H1 (cell line): ENCODE results near the gene MMP20. TPM values are rescaled to one million over a fixed set of nuclear protein-coding genes. Genes with fewer than 3 reads are reported as not detected.

Source experiments
- CTCF ChIA-PET: fragments of 300-600 bp; sonication (Branson Sonifier 250); formaldehyde crosslinking; loops from one replicate; lab custom pipeline; 2021; ENCODE audit not compliant: partially characterized antibody; lab: Charles Lee
- POLR2A ChIA-PET: fragments of 300-600 bp; sonication (Branson Sonifier 250); formaldehyde crosslinking; loops from one replicate; lab custom pipeline; 2021; ENCODE audit warnings: inconsistent platforms; ENCODE audit not compliant: partially characterized antibody; lab: Charles Lee
- DNase-seq, 2 experiments: peaks; one replicate each; pipeline versions ENCODE4 v3.0.0 to v3.0.0-alpha.2; 2010 to 2022; ENCODE audit warnings: low spot score in 2 of 2, low read depth in 1 of 2, mixed read lengths in 1 of 2
- FAIRE-seq: peaks from 2 replicates; lab custom pipeline; 2011; peaks lifted over from hg19 to GRCh38; lab: Jason Lieb, UNC
- H2AFZ ChIP-seq: 2 replicates; pipeline ENCODE4 v1.8.1; 2012; ENCODE audit warnings: low read length, inconsistent platforms
- H2AK5ac ChIP-seq: 2 replicates; pipeline ENCODE4 v1.6.1; 2013; ENCODE audit warnings: low read depth, low read length
- H2BK120ac ChIP-seq: replicated peaks from 2 replicates; pipeline ENCODE3; 2013; ENCODE audit warnings: low read depth, low read length, inconsistent platforms
- H2BK12ac ChIP-seq: 2 replicates; pipeline ENCODE4 v1.6.1; 2013; ENCODE audit warnings: low read depth, low read length
- H2BK15ac ChIP-seq: 2 replicates; pipeline ENCODE4 v1.6.1; 2013; ENCODE audit warnings: low read length
- H2BK20ac ChIP-seq: 2 replicates; pipeline ENCODE4 v1.6.1; 2013; ENCODE audit warnings: low read length
- H2BK5ac ChIP-seq: 2 replicates; pipeline ENCODE4 v1.6.1; 2013; ENCODE audit warnings: low read depth, low read length
- H3K14ac ChIP-seq: 2 replicates; pipeline ENCODE4 v1.6.1; 2013; ENCODE audit warnings: inconsistent platforms; ENCODE audit not compliant: insufficient read length
- H3K18ac ChIP-seq: 2 replicates; pipeline ENCODE4 v1.6.1; 2013; ENCODE audit warnings: low read length; ENCODE audit errors: extremely low read depth
- H3K23ac ChIP-seq: 2 replicates; pipeline ENCODE4 v1.6.1; 2013; ENCODE audit warnings: inconsistent platforms; ENCODE audit not compliant: insufficient read length
- H3K23me2 ChIP-seq: 2 replicates; pipeline ENCODE4 v1.6.1; 2013; ENCODE audit warnings: low read depth, low read length
- H3K27ac ChIP-seq: 2 replicates; pipeline ENCODE4 v1.6.1; 2011; ENCODE audit warnings: low read depth, low read length, inconsistent platforms
- H3K27me3 ChIP-seq, 4 experiments: replicated peaks in 1 of 4; 1 replicate in 1 of 4; 2 replicates in 3 of 4; pipeline versions ENCODE4 v1.6.1 to v1.8.1; 2011 to 2013; ENCODE audit warnings: low read length in 3 of 4, mild to moderate bottlenecking in 3 of 4, inconsistent platforms in 2 of 4, mixed read lengths in 2 of 4, moderate library complexity in 1 of 4; ENCODE audit not compliant: control insufficient read depth in 3 of 4, insufficient read depth in 3 of 4; ENCODE audit errors: extremely low read depth in 1 of 4
- H3K36me3 ChIP-seq, 4 experiments: 2 replicates each; pipeline versions ENCODE4 v1.6.1 to v1.8.1; 2011 to 2013; ENCODE audit warnings: mild to moderate bottlenecking in 4 of 4, low read length in 3 of 4, moderate library complexity in 2 of 4, control low read depth in 1 of 4, inconsistent platforms in 1 of 4; ENCODE audit not compliant: insufficient read depth in 4 of 4, control insufficient read depth in 2 of 4
- H3K4ac ChIP-seq: replicated peaks from 2 replicates; pipeline ENCODE3; 2013; ENCODE audit warnings: low read length, low read depth, mixed read lengths, inconsistent platforms; ENCODE audit not compliant: insufficient read length
- H3K4me1 ChIP-seq, 4 experiments: replicated peaks in 1 of 4; 1 replicate in 1 of 4; 2 replicates in 3 of 4; pipeline versions ENCODE4 v1.6.1 to v1.8.1; 2011 to 2013; ENCODE audit warnings: low read length in 3 of 4, inconsistent platforms in 2 of 4, mixed read lengths in 1 of 4; ENCODE audit not compliant: insufficient read depth in 4 of 4, control insufficient read depth in 3 of 4
- H3K4me2 ChIP-seq, 2 experiments: 2 replicates each; pipeline versions ENCODE4 v1.6.1 to v1.8.1; 2011 to 2013; ENCODE audit warnings: low read depth in 2 of 2, low read length in 2 of 2, control low read depth in 1 of 2, inconsistent platforms in 1 of 2, mild to moderate bottlenecking in 1 of 2; ENCODE audit not compliant: insufficient read depth in 1 of 2
- H3K4me3 ChIP-seq, 4 experiments: fragments of 200-600, 300-600 bp in 1 of 4; sonication (generic), shearing (Covaris generic), sonication (Bioruptor Twin) in 1 of 4; 2 replicates each; pipeline versions ENCODE4 v1.5.1 to v1.8.1; 2011 to 2016; ENCODE audit warnings: low read length in 4 of 4, low read depth in 3 of 4, control low read depth in 2 of 4, inconsistent platforms in 2 of 4, mild to moderate bottlenecking in 2 of 4, mixed read lengths in 1 of 4, moderate library complexity in 1 of 4; ENCODE audit not compliant: insufficient read depth in 2 of 4; ENCODE audit errors: extremely low read depth in 1 of 4
- H3K56ac ChIP-seq: replicated peaks from 2 replicates; pipeline ENCODE3; 2013; ENCODE audit warnings: low read depth, mild to moderate bottlenecking, mixed read lengths, low read length, inconsistent platforms; ENCODE audit not compliant: insufficient read length
- H3K79me1 ChIP-seq: 2 replicates; pipeline ENCODE4 v1.6.1; 2013; ENCODE audit warnings: low read depth, low read length, control low read depth
- H3K79me2 ChIP-seq, 2 experiments: 2 replicates each; pipeline versions ENCODE4 v1.6.1 to v1.8.1; 2012 to 2013; ENCODE audit warnings: low read length in 2 of 2, mild to moderate bottlenecking in 2 of 2, inconsistent platforms in 1 of 2; ENCODE audit not compliant: insufficient read depth in 2 of 2, control insufficient read depth in 1 of 2
- H3K9ac ChIP-seq, 4 experiments: replicated peaks in 1 of 4; 1 replicate in 1 of 4; 2 replicates in 3 of 4; pipeline versions ENCODE4 v1.6.1 to v1.8.1; 2011 to 2013; ENCODE audit warnings: low read depth in 3 of 4, low read length in 3 of 4, control low read depth in 2 of 4, mild to moderate bottlenecking in 2 of 4, moderate library complexity in 2 of 4, inconsistent platforms in 1 of 4; ENCODE audit errors: extremely low read depth in 1 of 4
- H3K9me3 ChIP-seq, 2 experiments: 2 replicates each; pipeline versions ENCODE4 v1.6.1 to v1.8.1; 2012 to 2013; ENCODE audit warnings: mild to moderate bottlenecking in 2 of 2, moderate library complexity in 2 of 2, control low read depth in 1 of 2, inconsistent platforms in 1 of 2, low read depth in 1 of 2, low read length in 1 of 2, mixed read lengths in 1 of 2; ENCODE audit not compliant: insufficient read depth in 2 of 2
- H4K20me1 ChIP-seq, 2 experiments: replicated peaks in 1 of 2; 2 replicates each; pipeline versions ENCODE3 to v1.8.1; 2011 to 2013; ENCODE audit warnings: inconsistent platforms in 2 of 2, low read length in 2 of 2, mild to moderate bottlenecking in 1 of 2; ENCODE audit not compliant: insufficient read depth in 2 of 2, control insufficient read depth in 1 of 2
- H4K5ac ChIP-seq: 2 replicates; pipeline ENCODE4 v1.6.1; 2013; ENCODE audit warnings: low read length, low read depth, mixed read lengths, inconsistent platforms; ENCODE audit not compliant: insufficient read length
- H4K8ac ChIP-seq: 2 replicates; pipeline ENCODE4 v1.8.0; 2013; ENCODE audit warnings: mild to moderate bottlenecking, moderate library complexity, low read length, inconsistent platforms; ENCODE audit not compliant: insufficient read depth; ENCODE audit errors: extremely low read depth
- H4K91ac ChIP-seq: replicated peaks from 2 replicates; pipeline ENCODE3; 2013; ENCODE audit warnings: low read length, mixed read lengths, inconsistent platforms; ENCODE audit not compliant: insufficient read length
- BRCA1 ChIP-seq: IDR thresholded peaks from 2 replicates; pipeline ENCODE4 v1.6.1; 2012; ENCODE audit warnings: low read depth, low read length, improper control_type of control experiment
- EGR1 ChIP-seq: IDR thresholded peaks from 2 replicates; pipeline ENCODE4 v1.6.1; 2011; ENCODE audit warnings: low read depth, low read length, borderline replicate concordance
- GABPA ChIP-seq: IDR thresholded peaks from 2 replicates; pipeline ENCODE4 v1.6.1; 2011; ENCODE audit warnings: mild to moderate bottlenecking, low read length, moderate library complexity, borderline replicate concordance; ENCODE audit not compliant: insufficient read depth
- GTF2F1 ChIP-seq: IDR thresholded peaks from 2 replicates; pipeline ENCODE4 v1.6.1; 2012; ENCODE audit warnings: low read depth, low read length, improper control_type of control experiment, borderline replicate concordance
- KDM1A ChIP-seq: fragments of 200-600, 300-600 bp; sonication (generic); IDR thresholded peaks from 2 replicates; pipeline ENCODE4 v1.7.1; 2016; ENCODE audit warnings: mild to moderate bottlenecking, low read length, borderline replicate concordance
- KDM4A ChIP-seq: IDR thresholded peaks from one replicate; pipeline ENCODE4 v1.7.1; 2012; ENCODE audit warnings: low read depth, mild to moderate bottlenecking, moderate library complexity, low read length, inconsistent platforms; ENCODE audit not compliant: severe bottlenecking
- NRF1 ChIP-seq: IDR thresholded peaks from 2 replicates; pipeline ENCODE4 v1.6.1; 2011; ENCODE audit warnings: mild to moderate bottlenecking, low read depth, low read length, improper control_type of control experiment
- PHF8 ChIP-seq: fragments of 200-600 bp; sonication (generic); conservative IDR thresholded peaks from 2 replicates; pipeline ENCODE4 v1.7.1; 2012; ENCODE audit warnings: low read depth, mild to moderate bottlenecking, inconsistent platforms, low read length, moderate library complexity
- RAD21 ChIP-seq, 2 experiments: IDR thresholded peaks in 1 of 2; conservative IDR thresholded peaks in 1 of 2; 2 replicates each; pipeline ENCODE4 v1.6.1; 2011; ENCODE audit warnings: low read depth in 2 of 2, low read length in 2 of 2, improper control_type of control experiment in 1 of 2, inconsistent platforms in 1 of 2, mild to moderate bottlenecking in 1 of 2, moderate library complexity in 1 of 2
- SP1 ChIP-seq: IDR thresholded peaks from 2 replicates; pipeline ENCODE4 v1.6.1; 2011; ENCODE audit warnings: low read depth, low read length
- SUZ12 ChIP-seq: fragments of 200-600 bp; sonication (generic); IDR thresholded peaks from 2 replicates; pipeline ENCODE4 v1.6.1; 2012; ENCODE audit warnings: mild to moderate bottlenecking, inconsistent platforms, low read length, moderate library complexity, mixed read lengths
- TAF1 ChIP-seq: IDR thresholded peaks from 2 replicates; pipeline ENCODE4 v1.6.1; 2011; ENCODE audit warnings: mild to moderate bottlenecking, low read depth, low read length
- TEAD4 ChIP-seq: IDR thresholded peaks from 2 replicates; pipeline ENCODE4 v1.6.1; 2012; ENCODE audit warnings: low read depth, low read length, inconsistent platforms, mixed read lengths
- ZNF274 ChIP-seq: IDR thresholded peaks from 2 replicates; pipeline ENCODE4 v1.7.0; 2012; ENCODE audit warnings: low read length, borderline replicate concordance; ENCODE audit errors: extremely low read depth
- polyA plus RNA-seq, 7 experiments: library from polyadenylated mRNA; depleted of rRNA in 3 of 7; stranded (reverse) in 5 of 7; unstranded in 2 of 7; fragments of >200 nt in 5 of 7; fragments of 200-250 nt in 2 of 7; gene quantifications; 1 replicate in 5 of 7; 2 replicates in 1 of 7; 4 replicates in 1 of 7; pipeline versions ENCODE4 v1.2.1 to v1.2.3, GENCODE V29; 2011 to 2013; ENCODE audit warnings: missing spikeins in 2 of 7, mixed read lengths in 2 of 7
- total RNA-seq: library from RNA; stranded (reverse); fragmentation: NEBNext Ultra II Directional; extraction: Animal tissue kit (Norgen Biotek cat#: 25700); gene quantifications from 2 replicates; pipeline ENCODE4 v1.2.1, GENCODE V29; 2021

Gene MMP20
- total and polyA plus RNA-seq, 2 of the 8 experiments (the other 6 are each of a cell fraction or from before 2014, with no cell fraction given) = not detected

DNA sequence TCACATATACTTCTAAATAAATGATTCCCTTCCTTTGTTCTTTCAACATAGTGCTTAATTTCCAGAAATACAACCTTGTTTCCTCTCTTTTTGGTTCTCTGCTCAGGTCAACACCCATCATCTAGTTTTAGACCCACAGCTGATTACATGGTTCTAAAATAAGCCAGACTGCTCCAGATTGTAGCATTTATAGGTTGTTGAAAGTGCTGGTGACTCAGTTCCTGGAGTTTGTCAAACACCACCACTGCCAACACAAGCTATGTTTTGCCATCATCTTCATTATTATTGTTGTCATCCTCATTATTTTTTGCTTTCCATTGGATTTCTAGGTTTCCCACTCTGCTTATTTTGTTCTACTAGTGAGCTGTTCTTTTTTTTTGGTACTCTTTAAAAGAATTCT is 22.3 kb upstream of the MMP20 start:
- no peak overlapping the region for H3K9ac ChIP-seq
- TF ChIP-seq BRCA1 (no peak), NRF1 (no peak), KDM4A (no peak), SP1 (no peak), RAD21 (IDR thresholded peaks at IDR 0.05 in 1 of 2, conservative IDR thresholded peaks at IDR 0.05 in 1 of 2; ENCODE audit: low read depth in 2 of 2, low read length in 2 of 2) (no peak), TEAD4 (no peak), KDM1A (no peak), TAF1 (no peak), GABPA (no peak), ZNF274 (no peak), PHF8 (no peak), SUZ12 (no peak), EGR1 (no peak), GTF2F1 (no peak)

More for the DNA sequence above, 22.3 kb upstream of the MMP20 start:
- Histone ChIP-seq H3K23me2 (no peaks in the 10 kb centered on the region), H3K79me2 (no peaks in the 10 kb centered on the region), H3K4me3 (no peak overlapping the region), H2BK20ac (no peak overlapping the region), H2AFZ (no peak overlapping the region), H3K4me2 (no peak overlapping the region), H3K27me3 (no peaks in the 10 kb centered on the region), H3K23ac (no peak overlapping the region), H3K18ac (no peak overlapping the region), H3K4ac (no peak overlapping the region), H4K8ac (no peak overlapping the region), H2BK15ac (no peak overlapping the region), H2BK12ac (no peak overlapping the region), H3K56ac (no peak overlapping the region), H3K27ac (no peak overlapping the region), H3K4me1 (no peaks in the 10 kb centered on the region), H4K5ac (no peak overlapping the region), H3K9me3 (no peaks in the 10 kb centered on the region), H4K91ac (no peak overlapping the region), H3K36me3 (no peaks in the 10 kb centered on the region), H2BK120ac (no peak overlapping the region), H3K14ac (no peak overlapping the region), H2AK5ac (no peak overlapping the region), H2BK5ac (no peak overlapping the region), H3K79me1 (no peaks in the 10 kb centered on the region), H4K20me1 (no peaks in the 10 kb centered on the region)
- ChIA-PET POLR2A (no interaction called here), CTCF (interaction anchor here (0.9 to 2.0 kb wide), 2 partner anchors 19 to 34 kb away, joined by 3 to 7 read pairs; no protein-coding TSS in a partner anchor)
- no peak for FAIRE-seq
- DNase-seq = no peak
